Hepatocyte (in vitro differentiated cells): ENCODE results near the gene TEX29. TPM values are rescaled to one million over a fixed set of nuclear protein-coding genes. Genes with fewer than 3 reads are reported as not detected.

Experiments
- DNase-seq: peaks from one replicate; pipeline ENCODE4 v3.0.0-alpha.2; 2016; ENCODE audit warnings: low spot score
- H2AFZ ChIP-seq: fragments of 200-600 bp; sonication (generic); 2 replicates; pipeline ENCODE4 v1.6.0; 2016; ENCODE audit warnings: antibody characterized with exemption, mild to moderate bottlenecking
- H3K27ac ChIP-seq: fragments of 200-600 bp; sonication (generic); 2 replicates; pipeline ENCODE4 v1.5.1; 2016; ENCODE audit warnings: mild to moderate bottlenecking
- H3K27me3 ChIP-seq: fragments of 200-600 bp; sonication (generic); 2 replicates; pipeline ENCODE4 v1.6.1; 2016
- H3K36me3 ChIP-seq: fragments of 200-600 bp; sonication (generic); replicated peaks from 2 replicates; pipeline ENCODE4 v1.5.1; 2016; ENCODE audit warnings: low read depth; ENCODE audit not compliant: insufficient read depth
- H3K4me1 ChIP-seq: fragments of 200-600 bp; sonication (generic); 2 replicates; pipeline ENCODE4 v1.5.1; 2016; ENCODE audit warnings: mild to moderate bottlenecking, moderate library complexity; ENCODE audit not compliant: insufficient read depth
- H3K4me2 ChIP-seq: fragments of 200-600 bp; sonication (generic); 2 replicates; pipeline ENCODE4 v1.6.0; 2016
- H3K4me3 ChIP-seq: fragments of 200-600 bp; sonication (generic); 2 replicates; pipeline ENCODE4 v1.5.1; 2016; ENCODE audit warnings: mild to moderate bottlenecking
- H3K79me2 ChIP-seq: fragments of 200-600 bp; sonication (generic); 2 replicates; pipeline ENCODE4 v1.6.0; 2017; ENCODE audit warnings: mild to moderate bottlenecking
- H3K9me2 ChIP-seq: fragments of 200-600 bp; sonication (generic); replicated peaks from 2 replicates; pipeline ENCODE4 v1.6.0; 2017; ENCODE audit warnings: mild to moderate bottlenecking; ENCODE audit not compliant: insufficient read depth
- H3K9me3 ChIP-seq: fragments of 200-600 bp; sonication (generic); 2 replicates; pipeline ENCODE4 v1.5.1; 2016; ENCODE audit warnings: low read depth, mild to moderate bottlenecking
- H4K20me1 ChIP-seq: fragments of 200-600 bp; sonication (generic); 2 replicates; pipeline ENCODE4 v1.6.0; 2016; ENCODE audit warnings: mild to moderate bottlenecking; ENCODE audit not compliant: insufficient read depth, poor library complexity, severe bottlenecking
- EZH2 ChIP-seq: fragments of 200-600 bp; sonication (generic); IDR thresholded peaks from 2 replicates; pipeline ENCODE4 v1.6.1; 2016; ENCODE audit warnings: antibody characterized with exemption, mild to moderate bottlenecking, borderline replicate concordance
- EZH2phosphoT487 ChIP-seq: fragments of 200-600 bp; sonication (generic); IDR thresholded peaks from one replicate; pipeline ENCODE4 v1.6.1; 2018; ENCODE audit warnings: antibody characterized with exemption, mild to moderate bottlenecking, low read depth, moderate library complexity; ENCODE audit not compliant: unreplicated experiment, severe bottlenecking
- WGBS: methylation state at CpG from one replicate; pipeline ENCODE4 v1.1.6; 2016; ENCODE audit warnings: low lambda C conversion rate; ENCODE audit errors: missing lambda C conversion rate; 5-methylcytosine and 5-hydroxymethylcytosine counted together
- polyA plus RNA-seq: library from polyadenylated mRNA; unstranded; fragments of >200 nt; fragmentation: Nextera tagmentation; extraction: Ambion mirVana; gene quantifications from 2 replicates; pipeline ENCODE4 v1.2.1, GENCODE V29; 2016
- total RNA-seq: library from RNA; depleted of rRNA; stranded (reverse); fragments of >200 nt; gene quantifications from 2 replicates; pipeline ENCODE4 v1.2.3, GENCODE V29; 2014
- TF ChIP-seq, protein P1 (sequence below): fragments of 200-600 bp; sonication (generic); IDR thresholded peaks from 2 replicates; pipeline ENCODE4 v1.5.1; 2016; ENCODE audit warnings: antibody characterized with exemption, mild to moderate bottlenecking; ENCODE audit not compliant: poor library complexity

TEX29 gene
- total and polyA plus RNA-seq, 2 experiments from 2014 or later: 0.83 to 1.8 TPM

GRCh38 chr13:111384441-111385182, 64.2 kb downstream of the TEX29 start:
- WGBS: 81% methylated on average over 11 of the region's 11 CpGs
- Histone ChIP-seq H3K9me2 (no peaks in the 10 kb centered on the region), H3K79me2 (no peaks in the 10 kb centered on the region), H3K4me3 (no peak overlapping the region), H4K20me1 (no peaks in the 10 kb centered on the region), H3K27ac (no peak overlapping the region), H2AFZ (no peak overlapping the region), H3K4me2 (no peak overlapping the region), H3K27me3 (no peaks in the 10 kb centered on the region), H3K4me1 (no peaks in the 10 kb centered on the region), H3K9me3 (no peaks in the 10 kb centered on the region), H3K36me3 (no peaks in the 10 kb centered on the region)
- TF ChIP-seq EZH2: no peak
- TF ChIP-seq EZH2phosphoT487: no peak
- TF ChIP-seq, protein P1, sequence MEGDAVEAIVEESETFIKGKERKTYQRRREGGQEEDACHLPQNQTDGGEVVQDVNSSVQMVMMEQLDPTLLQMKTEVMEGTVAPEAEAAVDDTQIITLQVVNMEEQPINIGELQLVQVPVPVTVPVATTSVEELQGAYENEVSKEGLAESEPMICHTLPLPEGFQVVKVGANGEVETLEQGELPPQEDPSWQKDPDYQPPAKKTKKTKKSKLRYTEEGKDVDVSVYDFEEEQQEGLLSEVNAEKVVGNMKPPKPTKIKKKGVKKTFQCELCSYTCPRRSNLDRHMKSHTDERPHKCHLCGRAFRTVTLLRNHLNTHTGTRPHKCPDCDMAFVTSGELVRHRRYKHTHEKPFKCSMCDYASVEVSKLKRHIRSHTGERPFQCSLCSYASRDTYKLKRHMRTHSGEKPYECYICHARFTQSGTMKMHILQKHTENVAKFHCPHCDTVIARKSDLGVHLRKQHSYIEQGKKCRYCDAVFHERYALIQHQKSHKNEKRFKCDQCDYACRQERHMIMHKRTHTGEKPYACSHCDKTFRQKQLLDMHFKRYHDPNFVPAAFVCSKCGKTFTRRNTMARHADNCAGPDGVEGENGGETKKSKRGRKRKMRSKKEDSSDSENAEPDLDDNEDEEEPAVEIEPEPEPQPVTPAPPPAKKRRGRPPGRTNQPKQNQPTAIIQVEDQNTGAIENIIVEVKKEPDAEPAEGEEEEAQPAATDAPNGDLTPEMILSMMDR: no peak
- DNase-seq: no peak

- Histone ChIP-seq H3K79me2 (no peaks in the 10 kb centered on the region), H3K36me3 (no peaks in the 10 kb centered on the region), H3K4me2 (no peak overlapping the region), H3K27ac (no peak overlapping the region), H3K9me3 (no peaks in the 10 kb centered on the region), H3K4me3 (no peak overlapping the region), H3K27me3 (no peaks in the 10 kb centered on the region), H3K9me2 (no peaks in the 10 kb centered on the region), H4K20me1 (no peaks in the 10 kb centered on the region), H3K4me1 (no peaks in the 10 kb centered on the region), H2AFZ (no peak overlapping the region)
- 87% methylated on average over 6 of the region's 6 CpGs for WGBS
- no peak for DNase-seq
- TF ChIP-seq EZH2phosphoT487: no peak
- TF ChIP-seq, protein P1: no peak
- TF ChIP-seq EZH2: no peak
Observed at GRCh38 chr13:111385183-111385857, 64.9 kb downstream of the TEX29 start.

GRCh38 chr13:111387026-111387871, 66.8 kb downstream of the TEX29 start:
- no peaks in the 10 kb centered on the region for H3K9me2 ChIP-seq
- H3K4me2 ChIP-seq: no peak overlapping the region
- H3K36me3 ChIP-seq: no peaks in the 10 kb centered on the region
- H3K79me2 ChIP-seq: no peaks in the 10 kb centered on the region
- TF ChIP-seq EZH2 (no peak), EZH2phosphoT487 (no peak)
- TF ChIP-seq, protein P1: no peak
- H3K9me3 ChIP-seq: no peaks in the 10 kb centered on the region
- H3K4me1 ChIP-seq: peaks cover 2% of the 10 kb centered on the region
- 92% methylated on average over 24 of the region's 24 CpGs for WGBS
- no peak overlapping the region for H3K27ac ChIP-seq
- DNase-seq: no peak
- no peaks in the 10 kb centered on the region for H4K20me1 ChIP-seq
- H3K27me3 ChIP-seq: no peaks in the 10 kb centered on the region
- no peak overlapping the region for H2AFZ ChIP-seq
- no peak overlapping the region for H3K4me3 ChIP-seq
